Inferior parietal cortex (tissue), 1 donor: ENCODE results near the gene THADA.
"Not testable (repeated sequence)": the region's sequence is repeated elsewhere in the genome, so short reads cannot be mapped to it uniquely, and the experiment has no call there.

ENCODE experiments used
- DNase-seq: peaks from one replicate; pipeline ENCODE4 v3.0.0-alpha.2; 2016; ENCODE audit errors: extremely low spot score

THADA gene

DNA sequence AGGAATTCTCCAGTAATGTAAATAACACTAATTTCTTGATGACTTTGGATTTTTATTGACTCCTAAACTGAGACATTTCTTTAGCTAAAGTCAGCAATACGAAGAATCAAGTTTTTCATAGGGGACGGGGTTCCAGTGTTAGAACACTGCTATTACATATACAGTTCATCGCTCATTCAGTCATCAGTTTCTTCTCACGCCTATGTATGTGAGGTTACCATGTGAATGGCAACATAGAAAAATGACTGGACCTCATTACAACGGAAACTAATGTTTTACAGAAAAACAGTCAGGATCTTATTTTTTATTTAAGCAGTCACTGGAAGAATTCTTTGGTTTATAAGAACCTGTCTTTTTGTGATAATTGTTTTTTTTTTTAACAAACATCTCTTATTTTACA is 56.4 kb downstream of the THADA start:
- no peak for DNase-seq

GRCh38 chr2:43538034-43538670 is 57.7 kb downstream of the THADA start:
- no peak for DNase-seq

DNA sequence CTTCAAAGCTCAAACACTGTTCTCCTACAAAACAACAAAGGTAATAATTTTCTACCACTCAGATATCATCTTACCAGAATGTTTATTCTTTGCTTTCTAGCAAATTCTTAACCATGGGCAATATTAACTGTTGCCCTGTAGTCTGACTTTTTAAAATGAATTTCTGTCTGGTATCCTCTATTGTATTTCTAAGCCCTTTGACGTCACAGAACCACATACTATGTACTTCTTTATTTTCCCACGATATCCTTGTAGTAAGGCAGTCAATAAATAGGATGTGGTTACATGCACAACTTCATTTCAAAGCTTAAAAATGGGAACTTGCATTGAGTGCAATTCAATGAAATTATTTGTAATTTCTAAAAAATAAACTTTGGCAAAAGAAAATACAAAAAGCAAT is 58.7 kb downstream of the THADA start:
- DNase-seq: no peak

- DNase-seq: no peak
Observed at GRCh38 chr2:43534569-43534968, 61.3 kb downstream of the THADA start.

DNA sequence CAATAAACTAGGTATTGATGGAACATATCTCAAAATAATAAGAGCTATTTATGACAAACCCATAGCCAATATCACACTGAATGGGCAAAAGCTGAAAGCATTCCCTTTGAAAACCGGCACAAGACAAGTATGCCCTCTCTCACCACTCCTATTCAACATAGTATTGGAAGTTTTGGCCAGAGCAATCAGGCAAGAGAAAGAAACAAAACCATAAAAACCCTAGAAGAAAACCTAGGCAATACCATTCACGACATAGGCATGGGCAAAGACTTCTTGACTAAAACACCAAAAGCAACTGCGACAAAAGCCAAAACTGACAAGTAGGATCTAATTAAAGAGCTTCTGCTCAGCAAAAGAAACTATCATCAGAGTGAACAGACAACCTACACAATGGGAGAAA is 63.3 kb downstream of the THADA start:
- DNase-seq: not testable (repeated sequence)

- no peak for DNase-seq
Observed at GRCh38 chr2:43531251-43531650, 64.6 kb downstream of the THADA start.

GRCh38 chr2:43526994-43527393 is 68.8 kb downstream of the THADA start:
- DNase-seq: no peak

DNA sequence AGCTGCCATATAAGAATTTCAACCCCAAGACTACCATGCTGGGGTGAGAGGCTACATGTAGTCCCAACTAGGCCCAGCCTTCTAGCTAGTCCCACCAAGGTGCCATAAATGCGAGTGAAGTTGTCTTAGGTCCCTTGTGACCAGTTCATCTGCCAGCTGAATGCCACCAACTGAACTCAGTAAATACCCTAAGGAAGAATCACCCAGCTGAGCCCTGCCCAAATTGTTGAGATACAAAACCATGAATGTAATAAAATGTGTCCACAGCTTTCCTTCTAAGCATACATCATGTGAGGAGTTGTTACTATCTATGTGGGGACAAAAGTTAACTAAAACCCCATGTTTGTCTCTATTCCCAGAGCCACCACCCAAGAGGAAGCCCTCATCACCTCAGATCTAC is 70.3 kb downstream of the THADA start:
- no peak for DNase-seq

GRCh38 chr2:43524177-43524965 is 71.5 kb downstream of the THADA start:
- no peak for DNase-seq

- no peak for DNase-seq
Observed at GRCh38 chr2:43522177-43522576, 73.7 kb downstream of the THADA start.

DNA sequence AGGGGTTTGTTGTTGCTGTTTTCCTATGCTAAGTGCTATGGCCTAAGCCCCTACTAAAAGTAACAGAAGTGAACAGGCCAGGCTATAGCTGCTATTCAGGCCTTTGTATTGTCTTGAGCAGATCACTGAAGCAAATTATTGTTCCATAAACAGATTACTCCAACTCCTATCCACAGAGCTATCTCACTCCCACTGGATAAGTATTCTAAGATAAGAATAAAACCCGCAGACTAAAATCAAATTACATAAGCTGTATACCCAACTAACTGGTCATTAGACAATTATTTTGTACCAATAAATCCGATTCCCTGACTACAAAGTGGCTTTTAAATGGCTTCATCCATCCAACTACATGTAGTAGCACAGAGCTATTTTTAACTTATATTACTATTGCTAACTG is 74.3 kb downstream of the THADA start:
- DNase-seq: no peak

DNA sequence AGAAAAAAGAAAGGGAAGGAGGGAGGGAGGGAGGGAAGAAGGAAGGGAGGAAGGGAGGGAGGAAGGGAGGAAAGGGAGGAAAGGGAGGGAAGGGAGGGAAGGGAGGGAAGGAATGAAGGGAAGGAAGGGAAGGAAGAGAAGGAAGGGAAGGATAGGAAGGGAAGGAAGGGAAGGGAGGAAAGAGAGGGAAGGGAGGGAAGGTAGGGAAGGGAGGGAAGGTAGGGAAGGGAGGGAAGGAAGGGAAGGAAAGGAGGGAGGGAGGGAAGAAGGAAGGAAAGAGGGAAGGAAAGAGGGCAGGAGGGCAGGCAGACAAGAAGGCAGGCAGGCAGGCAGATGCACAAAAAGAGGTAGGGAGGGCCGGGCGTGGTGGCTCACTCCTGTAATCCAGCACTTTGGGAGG is 74.9 kb downstream of the THADA start:
- no peak for DNase-seq

- no peak for DNase-seq
Observed at GRCh38 chr2:43519643-43520221, 76.1 kb downstream of the THADA start.

DNA sequence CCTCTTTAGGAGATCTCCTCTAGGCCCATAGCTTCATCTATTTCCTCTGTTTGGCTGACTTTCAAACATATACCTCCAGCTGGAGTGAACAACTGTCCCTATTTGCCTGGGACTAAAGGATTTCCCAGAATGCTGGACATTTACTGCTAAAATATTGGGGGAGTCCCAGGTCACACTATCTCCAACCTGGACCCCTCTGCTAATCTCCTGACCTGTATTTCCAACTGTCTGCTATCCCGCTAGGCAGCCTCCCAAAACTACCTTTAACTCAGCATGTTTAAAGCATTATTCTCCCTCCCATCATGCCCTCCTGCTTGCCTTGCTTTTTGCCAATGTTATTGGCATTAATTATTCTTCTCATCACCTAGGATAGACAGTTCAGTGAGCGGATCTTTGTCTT is 77.1 kb downstream of the THADA start:
- DNase-seq: no peak

DNA sequence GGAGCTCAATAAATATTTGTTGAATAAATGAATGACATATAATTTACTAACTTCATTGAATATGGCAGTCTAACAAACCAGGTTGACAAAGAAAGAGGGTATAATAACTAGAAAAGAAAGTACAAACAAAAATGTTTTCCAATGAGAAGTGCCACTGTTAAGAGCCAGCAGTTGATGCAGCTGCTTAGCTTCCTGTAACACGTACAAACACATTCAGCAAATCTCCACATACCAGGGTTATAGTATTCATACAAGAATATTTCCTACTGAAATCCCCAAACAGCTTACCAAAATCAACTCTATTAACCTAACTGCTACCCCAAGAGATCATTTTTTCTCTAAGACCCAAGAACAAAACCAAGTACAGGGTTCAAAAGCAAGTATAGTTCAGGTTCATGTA is 77.7 kb downstream of the THADA start:
- no peak for DNase-seq

- no peak for DNase-seq
Observed at GRCh38 chr2:43515807-43516497, 79.9 kb downstream of the THADA start.

GRCh38 chr2:43515248-43515647 is 80.6 kb downstream of the THADA start:
- DNase-seq: no peak

- no peak for DNase-seq
Observed at GRCh38 chr2:43513796-43514195, 82.0 kb downstream of the THADA start.

GRCh38 chr2:43513216-43513615 is 82.6 kb downstream of the THADA start:
- DNase-seq: no peak

DNA sequence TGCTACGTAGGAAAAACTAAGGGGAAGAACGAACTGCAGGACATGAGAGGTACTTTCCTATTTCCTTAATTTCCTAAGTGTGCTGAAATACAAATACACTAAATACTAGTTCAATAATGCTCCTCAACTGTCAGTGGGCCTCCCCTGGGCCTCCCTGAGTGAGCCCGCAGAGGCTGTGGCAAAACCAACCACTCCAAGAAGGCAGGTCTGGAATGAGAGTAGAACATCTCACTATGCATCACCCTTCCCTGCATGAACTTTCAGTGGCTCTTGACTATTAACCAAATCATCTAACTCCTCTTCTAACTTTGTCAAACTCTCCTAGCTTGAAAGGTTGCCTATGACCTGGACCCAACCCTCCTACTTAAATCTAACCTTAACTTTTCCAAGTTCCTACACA is 84.6 kb downstream of the THADA start:
- DNase-seq: no peak

DNA sequence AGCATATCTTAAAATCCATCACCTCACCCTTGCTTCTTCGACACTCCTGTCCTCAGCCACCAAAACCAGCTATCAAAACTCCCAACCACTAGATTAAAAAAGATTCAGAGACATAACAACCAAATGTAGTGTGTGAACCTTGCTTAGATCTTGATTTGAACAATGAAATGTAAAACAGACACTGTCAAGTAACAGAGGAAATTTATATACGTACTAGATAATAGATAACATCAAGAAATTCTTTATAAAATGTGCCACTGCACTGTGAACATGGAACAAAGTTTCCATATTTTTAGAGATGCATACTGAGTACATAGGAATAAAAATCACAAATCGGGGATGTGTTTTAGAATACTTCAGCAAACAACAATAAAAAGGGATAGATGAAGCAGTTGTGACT is 86.0 kb downstream of the THADA start:
- DNase-seq: no peak

DNA sequence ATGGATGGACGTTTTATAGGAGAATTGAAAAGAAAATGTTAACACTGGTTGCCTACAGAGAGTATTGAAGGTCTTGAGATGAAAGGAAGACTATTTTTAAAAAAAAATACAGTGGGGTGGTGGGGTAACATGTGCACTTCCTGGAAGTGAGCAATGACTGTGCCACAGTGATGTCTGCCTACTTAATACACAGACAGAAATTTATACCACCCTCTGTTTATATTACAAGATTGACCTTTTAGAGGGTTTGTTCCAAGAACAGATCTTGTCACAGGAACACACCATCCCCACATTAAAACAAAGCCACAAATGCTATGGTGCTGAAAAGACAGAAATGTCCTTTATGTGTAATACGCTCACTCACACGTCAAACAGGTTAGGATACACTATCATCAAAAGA is 87.6 kb downstream of the THADA start:
- DNase-seq: no peak

- DNase-seq: no peak
Observed at GRCh38 chr2:43507137-43507536, 88.7 kb downstream of the THADA start.
